ENCODE data around the gene TSEN2.

- TF ChIP-seq CTCF (IDR thresholded peaks at IDR 0.05) (no peak), POLR2A (IDR thresholded peaks at IDR 0.05) (no peak), EP300 (IDR thresholded peaks at IDR 0.05) (no peak)
Measured at GRCh38 chr3:12501360-12502020, 17.2 kb downstream of the TSEN2 start.

Measured in suprapubic skin (tissue), 3 donors.